Activated CD4-positive, CD25-positive, alpha-beta regulatory T cell treated with anti-CD3 and anti-CD28 coated beads, Interleukin-2, amount 50 U/mL, for 72 hours (primary cell): ENCODE data around the gene SORCS2.
"Not testable (repeated sequence)": the region's sequence is repeated elsewhere in the genome, so short reads cannot be mapped to it uniquely, and the experiment has no call there.

ENCODE experiments used
- DNase-seq: peaks from one replicate; pipeline ENCODE4 v3.0.0; 2021

The SORCS2 gene

GRCh38 chr4:7434141-7434765 lies 241.9 kb downstream of the SORCS2 start:
- DNase-seq = no peak

GRCh38 chr4:7434766-7435150 lies 242.4 kb downstream of the SORCS2 start, which contains the start of gene PSAPL1:
TSS of gene PSAPL1 (minus strand) at chr4:7434930. CDS start at chr4:7434879, 51 bp downstream.
- DNase-seq = no peak

- DNase-seq = no peak
Measured at GRCh38 chr4:7435471-7436061, 243.2 kb downstream of the SORCS2 start.

GRCh38 chr4:7436256-7436655 lies 243.9 kb downstream of the SORCS2 start:
- DNase-seq = no peak

- DNase-seq = no peak
Measured at GRCh38 chr4:7439699-7440098, 247.4 kb downstream of the SORCS2 start.

GRCh38 chr4:7441201-7441600 lies 248.9 kb downstream of the SORCS2 start:
- no peak for DNase-seq

- DNase-seq = no peak
Measured at GRCh38 chr4:7442574-7443162, 250.3 kb downstream of the SORCS2 start.

GRCh38 chr4:7444314-7444713 lies 252.0 kb downstream of the SORCS2 start:
- DNase-seq = no peak

GRCh38 chr4:7444731-7445130 lies 252.4 kb downstream of the SORCS2 start:
- no peak for DNase-seq

GRCh38 chr4:7447236-7447635 lies 254.9 kb downstream of the SORCS2 start:
- DNase-seq = no peak

- DNase-seq = no peak
Measured at GRCh38 chr4:7448036-7448435, 255.7 kb downstream of the SORCS2 start.

GRCh38 chr4:7450775-7451433 lies 258.6 kb downstream of the SORCS2 start:
- DNase-seq = no peak

- DNase-seq = no peak
Measured at GRCh38 chr4:7451434-7451789, 259.1 kb downstream of the SORCS2 start.

GRCh38 chr4:7451800-7452199 lies 259.5 kb downstream of the SORCS2 start:
- no peak for DNase-seq

GRCh38 chr4:7452802-7453201 lies 260.5 kb downstream of the SORCS2 start:
- not testable (repeated sequence) for DNase-seq

- DNase-seq = no peak
Measured at GRCh38 chr4:7457201-7458065, 265.1 kb downstream of the SORCS2 start.

- DNase-seq = no peak
Measured at GRCh38 chr4:7458066-7458425, 265.7 kb downstream of the SORCS2 start.

- DNase-seq = no peak
Measured at GRCh38 chr4:7458477-7458876, 266.1 kb downstream of the SORCS2 start.

- DNase-seq = no peak
Measured at GRCh38 chr4:7459471-7459870, 267.1 kb downstream of the SORCS2 start.

- no peak for DNase-seq
Measured at GRCh38 chr4:7460566-7460965, 268.2 kb downstream of the SORCS2 start.

GRCh38 chr4:7461230-7461629 lies 268.9 kb downstream of the SORCS2 start:
- no peak for DNase-seq

- DNase-seq = no peak
Measured at GRCh38 chr4:7462509-7462971, 270.2 kb downstream of the SORCS2 start.
